ENCODE measurements around the gene ZNF335.
"Not testable (repeated sequence)": the region's sequence is repeated elsewhere in the genome, so short reads cannot be mapped to it uniquely, and the experiment has no call there.

The ZNF335 gene

DNA sequence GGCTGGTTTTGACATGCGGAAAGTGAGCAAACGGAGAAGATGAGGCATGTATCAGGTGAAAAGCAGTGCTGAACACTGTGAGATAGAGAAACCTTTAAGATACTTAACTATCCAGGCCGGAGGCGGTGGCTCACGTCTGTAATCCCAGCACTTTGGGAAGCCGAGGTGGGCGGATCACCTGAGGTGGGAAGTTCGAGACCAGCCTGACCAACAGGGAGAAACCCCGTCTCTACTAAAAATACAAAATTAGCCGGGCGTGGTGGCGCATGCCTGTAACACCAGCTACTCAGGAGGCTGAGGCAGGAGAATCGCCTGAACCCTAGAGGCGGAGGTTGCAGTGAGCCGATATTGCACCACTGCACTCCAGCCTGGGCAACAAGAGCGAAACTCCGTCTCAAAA, 40.3 kb downstream of the ZNF335 start:
- DNase-seq, result not testable (repeated sequence)

DNA sequence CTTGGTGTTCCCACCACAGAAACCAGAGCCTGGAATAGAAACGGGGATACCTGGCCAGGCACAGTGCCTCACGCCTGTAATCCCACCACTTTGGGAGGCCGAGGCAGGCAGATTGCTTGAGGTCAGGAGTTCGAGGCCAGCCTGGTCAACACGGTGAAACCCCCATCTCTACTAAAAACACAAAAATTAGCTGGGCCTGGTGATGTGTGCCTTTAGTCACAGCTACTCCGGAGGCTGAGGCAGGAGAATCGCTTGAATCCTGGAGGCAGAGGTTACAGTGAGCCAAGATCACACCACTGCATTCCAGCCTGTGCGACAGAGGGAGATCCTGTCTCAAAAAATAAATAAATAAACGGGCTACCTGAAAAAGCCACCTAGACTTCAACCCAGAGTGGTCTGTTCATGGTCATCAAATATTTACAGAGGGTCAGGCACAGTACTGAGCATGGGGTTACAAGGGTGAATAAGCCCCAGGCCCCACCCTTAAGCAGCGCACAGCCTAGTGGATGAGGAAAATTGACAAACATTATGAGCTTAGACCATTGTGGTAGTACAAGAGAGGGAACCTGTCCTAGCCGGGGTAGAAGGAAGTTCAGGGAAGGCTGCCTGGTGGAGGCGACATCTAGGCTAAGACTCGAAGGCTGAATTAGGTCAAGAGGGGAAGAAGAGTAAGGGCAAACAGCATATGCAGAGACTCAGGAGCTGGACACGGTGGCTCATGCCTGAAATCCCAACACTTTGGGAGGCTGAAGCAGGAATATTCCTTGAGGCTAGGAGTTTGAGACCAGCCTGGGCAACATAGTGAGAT, 44.7 kb downstream of the ZNF335 start:
- DNase-seq, result no peak

DNA sequence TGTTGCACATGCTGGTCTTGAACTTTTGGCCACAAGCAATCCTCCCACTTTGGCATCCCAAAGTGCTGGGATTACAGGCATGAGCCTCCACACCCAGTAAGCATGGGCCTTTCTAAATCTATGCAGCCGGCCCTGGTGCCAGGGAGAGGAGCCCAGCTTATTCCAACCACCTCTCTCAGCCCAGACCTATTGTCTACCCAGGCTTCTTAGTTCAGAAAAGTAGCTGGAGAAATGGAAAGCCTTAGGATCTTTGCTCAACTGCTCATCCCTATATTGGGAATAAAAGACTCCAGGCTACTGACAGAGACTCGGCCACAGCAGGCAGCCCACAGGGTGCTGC, 45.3 kb downstream of the ZNF335 start:
- DNase-seq, result no peak

DNA sequence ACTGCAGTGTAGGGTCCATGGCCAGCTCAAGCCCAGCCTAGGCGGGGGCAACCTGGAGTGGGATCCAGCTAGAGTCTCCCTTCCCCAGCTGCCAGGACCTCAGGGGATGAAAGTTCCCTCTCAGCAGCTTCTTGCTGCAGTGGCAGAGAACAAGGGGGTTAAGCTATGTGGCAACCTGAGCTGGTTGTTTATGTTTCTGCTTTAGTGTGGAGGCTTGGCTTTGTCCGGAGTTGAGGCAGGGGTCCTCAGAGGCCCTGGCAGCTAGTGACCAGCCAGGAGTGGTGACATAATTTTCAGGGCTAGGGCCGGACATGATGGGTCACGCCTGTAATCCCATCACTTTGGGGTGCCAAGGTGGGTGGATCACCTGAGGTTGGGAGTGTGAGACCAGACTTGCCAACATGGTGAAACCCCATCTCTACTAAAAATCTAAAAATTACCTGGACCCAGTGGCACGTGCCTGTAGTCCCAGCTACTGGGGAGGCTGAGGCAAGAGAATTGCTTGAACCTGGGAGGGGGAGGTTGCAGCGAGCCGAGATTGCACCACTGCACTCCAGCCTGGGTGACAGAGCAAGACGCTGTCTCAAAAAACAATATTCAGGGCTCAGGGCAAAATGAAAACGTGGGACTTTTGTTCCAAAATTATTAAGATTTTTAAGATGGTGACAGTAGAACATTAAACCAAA, 46.0 kb downstream of the ZNF335 start:
- no peak for DNase-seq

DNA sequence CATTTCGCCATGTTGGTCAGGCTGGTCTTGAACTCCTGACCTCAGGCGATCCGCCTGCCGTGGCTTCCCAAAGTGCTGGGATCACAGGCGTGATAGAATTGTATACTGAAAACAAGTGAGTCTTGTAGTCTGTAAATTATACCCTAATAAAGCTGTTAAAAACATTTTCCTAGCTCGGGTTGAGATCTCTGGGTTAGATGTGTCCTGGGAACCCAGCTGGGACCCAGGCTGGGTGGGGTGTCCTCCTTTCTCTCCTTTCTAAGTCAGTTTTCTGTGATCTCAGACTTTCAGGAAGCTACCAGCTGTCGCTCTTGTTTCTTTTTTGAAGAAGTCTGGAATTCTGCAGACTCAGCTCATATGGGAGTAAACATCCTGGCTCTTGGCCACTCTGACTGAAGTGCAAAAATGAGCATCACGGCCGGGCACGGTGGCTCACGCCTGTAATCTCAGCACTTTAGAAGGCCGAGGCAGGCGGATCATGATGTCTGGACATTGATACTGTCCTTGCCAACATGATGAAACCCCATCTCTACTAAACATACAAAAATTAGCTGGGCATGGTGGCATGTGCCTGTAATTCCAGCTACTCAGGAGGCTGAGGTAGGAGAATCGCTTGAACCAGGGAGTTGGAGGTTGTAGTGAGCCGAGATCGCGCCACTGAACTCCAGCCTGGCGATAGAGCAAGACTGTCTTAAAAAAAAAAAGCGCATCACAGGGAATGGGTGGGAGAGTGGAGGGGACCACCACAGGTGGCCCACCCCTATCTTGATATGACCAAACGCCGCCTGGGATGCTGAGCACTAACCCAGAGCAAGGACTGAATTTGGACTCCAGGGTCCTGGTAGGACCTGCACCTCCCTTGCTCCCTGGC, 47.4 kb downstream of the ZNF335 start:
- no peak for DNase-seq

DNA sequence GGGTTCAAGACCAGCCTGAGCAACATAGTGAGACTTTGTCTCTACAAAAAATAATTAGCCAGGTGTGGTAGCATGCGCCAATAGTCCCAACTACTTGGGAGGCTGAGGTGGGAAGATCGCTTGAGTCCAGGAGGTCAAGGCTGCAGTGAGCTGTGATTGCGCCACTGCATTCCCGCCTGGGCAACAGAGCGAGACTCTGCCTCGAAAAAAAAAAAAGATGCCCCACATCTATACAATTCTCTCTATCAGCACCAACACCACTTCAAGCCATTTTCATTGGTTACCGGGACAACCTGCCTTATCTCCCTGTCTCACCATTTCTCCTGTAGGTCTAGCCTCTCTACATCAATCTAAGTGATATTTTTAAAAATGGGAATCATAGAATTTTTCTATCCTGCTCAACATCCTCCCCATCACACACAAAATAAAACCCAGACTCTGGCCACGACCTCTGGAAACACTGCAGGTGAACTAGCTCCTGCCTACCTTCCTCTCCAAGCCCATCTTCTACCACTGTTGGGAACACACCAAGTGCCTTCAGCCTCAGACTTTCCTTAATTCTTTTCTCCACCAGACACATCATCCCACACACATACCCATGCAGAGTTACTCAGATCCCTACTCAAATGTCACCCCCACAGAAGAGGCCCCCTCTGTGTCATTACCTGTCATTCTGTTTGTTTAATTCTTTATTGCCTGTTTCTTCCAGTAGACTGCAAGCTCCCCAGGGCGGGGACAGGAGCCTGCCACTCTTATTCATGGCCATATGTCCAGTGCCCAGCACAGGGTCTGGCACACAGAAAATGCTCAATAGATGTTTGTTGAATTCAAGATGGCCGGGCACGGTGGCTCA, 50.4 kb downstream of the ZNF335 start:
- DNase-seq, result no peak

DNA sequence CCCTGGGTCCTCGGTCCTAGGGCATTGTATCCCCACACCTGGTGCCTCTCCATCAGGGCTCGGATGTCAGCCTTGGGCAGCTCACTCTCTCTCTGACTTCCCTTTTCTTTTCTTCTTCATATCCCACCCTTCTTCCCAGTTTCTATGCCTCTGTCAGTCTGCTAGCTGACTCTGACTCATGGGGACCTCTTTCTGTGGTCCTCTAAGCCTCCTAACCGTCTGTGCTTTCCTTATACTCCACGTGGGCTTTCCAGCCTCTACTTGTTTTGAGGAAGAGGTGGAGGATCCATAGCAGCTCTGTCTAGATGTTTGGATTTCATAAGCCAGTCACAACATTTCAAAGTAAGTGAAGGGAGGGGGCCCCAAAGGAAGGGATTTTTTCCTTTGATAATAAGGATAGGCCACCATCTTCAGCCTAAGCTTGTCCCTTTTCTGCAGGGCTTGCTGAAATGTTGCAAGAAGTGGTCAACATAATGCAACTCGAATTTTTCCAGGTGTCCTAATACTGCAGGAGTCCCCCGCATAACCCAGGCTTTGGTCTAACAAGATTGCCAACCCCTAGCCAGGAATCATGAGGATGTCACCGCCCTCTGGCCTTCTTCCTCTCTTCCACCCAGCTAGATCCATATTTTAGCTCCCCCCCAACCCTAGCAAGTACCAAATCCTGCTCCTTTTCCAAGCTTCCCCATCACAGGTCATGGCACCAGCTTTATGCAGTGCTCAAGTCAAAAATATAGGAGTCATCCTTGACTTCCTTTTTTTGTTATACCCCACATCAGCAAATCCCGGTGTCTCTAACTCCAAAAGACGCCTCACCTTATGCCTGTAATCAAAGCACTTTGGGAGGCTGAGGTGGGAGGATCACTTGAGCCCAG, 51.3 kb downstream of the ZNF335 start:
- DNase-seq, result no peak

DNA sequence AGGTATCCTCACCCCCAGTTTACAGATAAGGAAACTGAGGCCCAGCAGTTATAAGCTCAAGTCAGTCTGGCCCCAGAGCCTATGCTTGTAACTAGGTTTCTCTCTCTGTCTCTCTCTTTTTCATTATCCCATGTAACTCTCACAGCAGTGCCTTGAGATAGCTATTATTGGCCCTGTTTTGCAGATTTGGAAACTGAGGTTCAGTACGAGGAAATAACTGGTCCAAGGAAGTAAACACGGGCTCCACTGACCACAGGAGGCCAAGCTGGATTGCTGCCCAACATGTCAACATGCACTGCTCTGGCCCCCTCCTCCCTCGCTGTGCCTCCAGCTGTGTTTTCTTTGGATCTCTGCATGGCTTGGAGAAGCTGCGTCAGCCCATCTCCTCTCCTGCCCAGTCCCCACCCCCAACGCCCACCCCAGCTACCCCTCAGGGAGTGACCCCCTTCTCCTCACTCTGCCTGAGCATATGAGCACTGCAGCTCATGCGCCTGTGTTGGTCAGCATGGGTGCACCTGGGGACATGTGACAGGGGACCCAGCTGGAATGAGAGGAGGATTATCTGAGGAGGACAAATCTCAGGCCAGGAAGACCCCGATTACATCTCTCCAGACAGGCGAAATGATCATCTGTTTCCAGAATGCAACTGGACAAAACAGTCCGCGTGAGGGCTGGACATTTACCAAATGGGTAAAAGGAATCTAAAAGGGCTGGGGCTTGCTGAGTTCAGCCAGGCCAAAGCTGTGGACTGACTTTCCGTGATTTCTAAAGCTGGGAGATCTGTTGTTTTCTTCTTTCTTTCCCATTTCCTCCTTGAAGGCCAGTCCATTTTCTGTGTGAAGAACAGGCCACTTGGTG, 52.2 kb downstream of the ZNF335 start:
- no peak for DNase-seq

DNA sequence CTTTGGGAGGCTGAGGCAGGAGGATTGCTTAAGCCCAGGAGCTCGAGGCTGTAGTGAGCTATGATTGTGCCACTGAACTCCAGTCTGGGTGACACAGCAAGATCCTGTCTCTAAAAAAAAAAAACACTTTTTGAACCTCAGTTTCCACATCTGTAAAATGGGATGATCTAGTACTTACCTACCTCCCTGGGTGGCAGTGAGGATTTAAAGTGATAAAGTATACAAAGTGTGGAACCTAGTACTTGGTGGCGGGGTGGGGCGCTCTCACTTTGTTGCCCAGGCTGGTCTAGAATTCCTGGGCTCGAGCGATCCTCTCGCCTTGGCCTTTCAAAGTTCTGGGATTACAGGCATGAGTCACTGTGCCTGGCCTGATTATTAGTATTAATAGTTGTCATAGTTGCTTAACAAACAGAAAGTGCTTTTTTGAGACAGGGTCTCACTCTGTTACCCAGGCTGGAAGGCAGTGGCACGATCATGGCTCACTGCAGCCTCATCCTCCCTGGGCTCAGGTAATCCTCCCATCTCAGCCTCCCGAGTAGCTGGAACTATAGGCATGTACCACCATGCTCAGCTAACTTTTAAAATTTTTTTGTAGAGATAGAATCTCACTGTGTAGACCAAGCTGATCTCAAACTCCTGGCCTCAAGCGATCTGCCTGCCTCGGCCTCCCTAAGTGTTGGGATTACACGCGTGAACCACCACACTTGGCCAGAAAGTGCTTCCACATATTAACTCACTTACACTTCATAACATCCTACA, 53.0 kb downstream of the ZNF335 start:
- no peak for DNase-seq

DNA sequence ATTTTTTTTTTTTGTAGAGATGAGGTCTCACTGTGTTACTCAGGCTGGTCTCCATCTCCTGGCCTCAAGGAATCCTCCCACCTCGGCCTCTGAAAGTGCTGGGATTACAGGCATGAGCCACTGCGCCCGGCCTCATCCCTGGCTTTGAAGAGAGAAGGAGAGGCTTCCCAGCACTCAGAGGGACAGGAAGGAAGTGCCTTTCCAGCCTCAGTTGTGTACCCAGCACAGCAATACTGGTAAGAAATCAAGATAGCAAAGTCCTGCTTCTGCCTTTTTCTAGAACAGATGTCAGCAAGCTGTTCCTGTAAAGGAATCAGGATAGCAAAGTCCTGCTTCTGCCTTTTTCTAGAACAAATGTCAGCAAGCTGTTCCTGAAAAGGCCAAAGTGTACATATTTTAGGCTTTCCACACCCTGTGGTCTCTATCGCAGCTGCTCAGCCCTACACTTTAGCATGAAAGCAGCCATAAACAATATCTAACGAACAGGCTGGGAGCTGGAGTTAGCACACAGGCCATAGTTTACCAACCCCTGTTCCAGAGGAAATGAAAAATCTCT, 53.7 kb downstream of the ZNF335 start:
- no peak for DNase-seq

DNA sequence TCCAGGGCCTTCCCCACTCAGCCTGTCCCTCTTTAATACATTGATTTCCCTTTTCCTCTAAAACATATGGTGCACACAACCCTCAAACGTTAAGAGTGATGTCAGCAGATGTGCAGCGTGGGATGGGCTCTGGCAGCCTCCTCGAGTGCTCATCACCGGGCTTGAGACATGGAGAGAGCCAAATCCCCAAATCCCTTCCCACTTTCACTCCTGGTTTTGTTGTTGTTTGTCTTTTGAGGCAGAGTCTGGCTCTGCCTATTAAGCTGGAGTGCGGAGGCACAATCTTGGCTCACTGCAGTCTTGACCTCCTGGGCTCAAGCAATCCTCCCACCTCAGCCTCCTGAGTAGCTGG, 54.2 kb downstream of the ZNF335 start:
- DNase-seq, result no peak

DNA sequence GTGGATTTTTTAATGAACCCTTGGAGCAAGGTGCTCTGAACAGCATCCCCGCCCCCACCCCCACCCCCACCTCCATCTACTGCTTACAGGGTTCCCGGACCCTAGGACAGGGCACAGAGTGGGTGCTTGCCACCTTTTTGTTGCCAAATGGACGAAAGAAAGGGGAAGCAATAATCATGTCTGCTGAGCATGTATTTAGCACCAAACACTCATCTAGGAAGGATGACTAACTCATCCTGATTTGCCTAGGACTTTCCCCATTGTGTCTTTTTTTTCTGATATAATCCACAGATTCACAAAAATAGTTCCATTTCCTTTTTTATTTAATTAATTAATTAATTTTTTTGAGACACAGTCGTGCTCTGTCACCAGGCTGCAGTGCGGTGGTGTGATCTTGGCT, 58.9 kb downstream of the ZNF335 start:
- no peak for DNase-seq

DNA sequence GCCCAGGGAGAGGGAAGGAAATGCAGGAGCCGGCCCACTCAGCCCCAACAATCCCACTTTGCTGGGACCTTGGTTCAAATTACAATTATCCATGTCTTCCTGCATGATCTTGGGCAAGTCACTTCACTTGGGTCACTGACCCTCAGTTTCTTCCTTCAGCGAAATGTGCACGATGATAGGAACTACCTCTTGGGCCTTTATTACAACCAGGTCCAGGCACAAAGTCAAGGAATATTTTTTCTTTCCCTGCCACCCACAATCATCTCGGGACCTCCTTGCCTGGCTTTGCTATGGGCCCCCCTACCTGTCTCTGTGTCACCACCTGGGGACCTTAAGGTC, 59.7 kb downstream of the ZNF335 start:
- DNase-seq, result no peak

DNA sequence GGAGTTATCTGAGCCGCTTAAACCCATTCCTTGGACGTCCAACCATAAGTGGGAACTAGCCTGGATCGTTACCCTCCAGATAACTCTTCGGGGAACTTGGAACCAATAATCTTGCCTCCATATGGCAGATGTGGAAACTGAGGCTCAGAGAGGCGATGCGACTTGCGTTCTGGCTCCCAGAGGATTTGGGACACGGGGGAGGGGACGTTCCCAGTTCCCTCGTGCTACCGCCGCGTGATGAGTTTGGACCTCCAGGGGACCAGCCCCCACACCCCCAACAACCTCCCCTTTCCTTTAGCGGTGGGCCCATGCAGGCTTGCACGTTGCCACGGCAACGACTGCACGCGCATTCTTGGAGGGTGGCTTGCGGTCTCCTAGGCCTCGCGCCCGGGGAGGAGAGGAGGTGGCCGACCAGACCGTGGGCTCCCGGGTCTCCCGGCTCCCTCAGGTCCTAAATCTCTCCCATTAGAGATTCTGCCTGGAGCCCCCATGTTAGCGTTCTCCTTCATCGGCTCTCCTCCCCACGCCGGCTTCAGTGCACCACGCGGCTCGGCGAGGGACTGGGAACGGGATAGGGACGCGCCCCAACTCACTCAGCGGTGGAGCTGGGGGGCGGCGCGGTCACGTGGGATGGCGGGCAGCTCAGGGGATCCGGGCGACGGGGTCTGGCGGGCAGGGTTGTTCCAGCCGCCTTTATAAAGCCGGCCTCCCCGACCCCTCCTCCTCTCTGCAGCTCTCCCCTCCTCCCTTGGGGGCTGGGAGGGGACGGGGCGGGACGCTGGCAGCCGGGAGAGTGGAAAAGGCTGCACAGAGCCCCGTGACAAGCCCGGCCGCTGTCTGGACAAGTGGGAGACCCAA, 60.3 kb downstream of the ZNF335 start, which contains the start of gene PLTP:
Gene PLTP, minus strand, starts transcription at position 670 of the 858 bp plus-strand sequence. CDS start 703 bp downstream, outside the sequence.
- DNase-seq, result no peak

DNA sequence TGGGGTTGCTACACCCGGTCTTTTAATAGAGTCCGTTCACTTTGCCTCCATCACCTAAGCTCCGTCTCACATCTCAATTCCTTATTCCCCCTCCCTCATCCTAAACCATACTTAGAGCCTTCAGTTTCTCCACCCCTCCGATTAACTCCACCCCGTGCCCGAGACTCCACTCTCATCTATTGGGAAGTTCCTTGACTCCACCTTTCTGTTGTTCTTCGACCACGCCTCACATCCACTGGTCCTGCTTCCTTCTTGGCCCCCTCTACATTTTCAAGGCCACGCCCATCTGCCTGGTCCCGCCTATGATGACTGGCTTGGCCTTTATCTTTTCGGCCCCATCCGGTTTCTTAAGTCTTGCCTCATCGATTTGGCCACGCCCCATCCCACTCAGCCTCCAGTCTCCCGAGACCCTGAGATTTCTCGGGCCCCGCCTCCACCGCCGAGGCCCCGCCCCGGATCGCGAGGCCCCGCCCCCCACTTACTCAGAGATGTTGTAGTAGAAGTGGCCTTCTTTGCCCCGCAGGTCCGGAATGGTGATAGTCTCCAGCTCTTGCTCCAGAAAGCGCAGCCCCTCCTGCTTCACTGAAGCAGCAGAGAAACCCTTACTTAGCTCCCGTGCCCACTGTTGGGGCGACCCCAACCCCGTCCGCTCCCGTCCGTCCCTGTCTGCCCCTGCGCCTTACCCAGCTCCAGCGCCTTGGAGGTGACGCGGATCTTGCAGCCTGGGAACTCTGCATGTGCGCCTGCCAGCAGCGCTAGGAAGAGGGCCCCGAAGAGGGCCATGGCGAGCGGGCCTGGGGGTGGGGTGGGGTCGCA, 61.1 kb downstream of the ZNF335 start:
- DNase-seq, result peak; percentile 100

DNA sequence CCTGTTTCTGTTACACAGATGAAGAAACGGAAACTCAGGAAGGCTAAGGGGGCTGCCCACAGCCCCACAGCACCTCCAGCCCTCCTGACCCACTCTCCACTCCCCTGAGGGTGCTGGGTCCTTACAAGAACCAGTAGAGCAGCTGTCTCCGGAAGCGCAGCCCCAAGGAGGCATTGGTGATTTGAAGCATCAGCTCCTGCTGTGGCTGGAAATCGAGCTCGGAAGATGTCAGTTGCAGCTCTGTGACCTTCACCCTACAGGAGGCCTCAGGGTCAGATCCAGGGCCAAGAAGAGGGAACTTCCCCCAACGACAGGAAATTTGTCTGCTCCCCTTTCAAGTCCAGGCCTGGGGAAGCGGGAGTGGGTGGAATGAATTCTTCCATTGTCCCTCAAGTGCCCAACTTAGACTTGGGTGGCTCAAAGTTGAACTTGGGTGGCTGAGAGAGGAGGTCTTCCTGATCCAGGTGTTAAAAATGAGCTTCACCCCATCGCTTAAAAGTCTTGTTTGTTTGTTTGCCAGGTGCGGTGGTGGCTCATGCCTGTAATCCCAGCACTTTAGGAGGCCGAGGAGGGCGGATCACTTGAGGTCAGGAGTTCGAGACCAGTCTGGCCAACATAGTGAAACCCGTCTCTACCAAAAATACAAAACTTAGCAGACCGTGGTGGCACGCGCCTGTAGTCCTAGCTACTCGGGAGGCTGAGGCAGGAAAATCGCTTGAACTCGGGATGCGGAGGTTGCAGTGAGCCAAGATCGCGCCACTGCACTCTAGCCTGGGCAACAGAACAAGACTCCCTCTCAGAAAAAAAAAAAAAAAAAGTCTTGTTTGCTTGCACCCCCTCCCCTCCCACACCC, 62.0 kb downstream of the ZNF335 start:
- no peak for DNase-seq

DNA sequence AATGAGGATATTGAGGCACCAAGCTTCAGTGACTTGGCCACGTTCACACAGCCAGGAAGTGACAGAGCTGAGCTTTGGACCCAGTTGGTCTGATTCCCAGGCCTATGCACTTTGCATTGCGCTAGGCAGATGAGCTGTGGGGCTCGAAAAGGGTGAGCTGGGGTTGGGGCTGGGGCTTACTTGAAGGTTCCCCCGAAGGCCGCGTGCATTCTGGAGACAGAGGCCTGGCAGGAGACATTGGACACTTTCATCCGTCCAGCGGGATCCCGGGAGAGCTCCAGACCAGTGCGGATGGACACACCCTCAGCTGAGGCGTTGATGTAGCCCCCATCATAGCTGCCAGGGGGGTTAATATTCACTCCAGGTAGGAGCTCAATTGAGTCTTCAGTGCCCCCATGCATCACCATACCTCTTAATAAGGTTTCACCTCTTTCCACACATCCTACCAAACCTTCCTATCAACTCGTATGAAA, 62.6 kb downstream of the ZNF335 start:
- no peak for DNase-seq

All from T1000 (cell line).